Measurements from ENCODE around the gene CSN1S1.
"Not testable (repeated sequence)": the region's sequence is repeated elsewhere in the genome, so short reads cannot be mapped to it uniquely, and the experiment has no call there.

The CSN1S1 gene

GRCh38 chr4:69930768-69931167 lies at the start of gene CSN1S1:
Gene CSN1S1 (plus strand): TSS chr4:69931068. CDS start chr4:69932556, 1,488 bp downstream.
- intact Hi-C loops (cut with DNase I): no loop called here
- no peak for DNase-seq

- DNase-seq: peak in 30 of 42 donors; percentile 10 to 70 (median 31)
- intact Hi-C loops (cut with DNase I): loop anchor here (5.0 kb wide), 1 partner anchor 189 kb away; no protein-coding TSS in a partner anchor
Measured at GRCh38 chr4:69881173-69881773, 49.6 kb upstream of the CSN1S1 start.

- DNase-seq: no peak
- intact Hi-C loops (cut with DNase I): loop anchor here (5.0 kb wide), 1 partner anchor 190 kb away; no protein-coding TSS in a partner anchor
Measured at GRCh38 chr4:69882150-69882549, 48.7 kb upstream of the CSN1S1 start.

- intact Hi-C loops (cut with DNase I): no loop called here
- no peak for DNase-seq
Measured at GRCh38 chr4:69888336-69888735, 42.5 kb upstream of the CSN1S1 start.

GRCh38 chr4:69894186-69894585 lies 36.7 kb upstream of the CSN1S1 start:
- intact Hi-C loops (cut with DNase I): no loop called here
- DNase-seq: no peak

GRCh38 chr4:69894721-69895120 lies 36.1 kb upstream of the CSN1S1 start:
- intact Hi-C loops (cut with DNase I): no loop called here
- peak in 9 of 42 donors; percentile 11 to 68 (median 32) for DNase-seq

GRCh38 chr4:69896530-69897116 lies 34.2 kb upstream of the CSN1S1 start:
- no peak for DNase-seq
- intact Hi-C loops (cut with DNase I): no loop called here

GRCh38 chr4:69907151-69907550 lies 23.7 kb upstream of the CSN1S1 start:
- intact Hi-C loops (cut with DNase I): no loop called here
- DNase-seq: no peak

GRCh38 chr4:69909195-69909594 lies 21.7 kb upstream of the CSN1S1 start:
- intact Hi-C loops (cut with DNase I): no loop called here

GRCh38 chr4:69910016-69910782 lies 20.7 kb upstream of the CSN1S1 start:
- intact Hi-C loops (cut with DNase I): no loop called here
- no peak for DNase-seq

More at GRCh38 chr4:69909195-69909594, 21.7 kb upstream of the CSN1S1 start:
- DNase-seq: no peak

GRCh38 chr4:69920874-69921273 lies 10.0 kb upstream of the CSN1S1 start:
- intact Hi-C loops (cut with DNase I): no loop called here
- DNase-seq: no peak

GRCh38 chr4:69923782-69924410 lies 7.0 kb upstream of the CSN1S1 start:
- intact Hi-C loops (cut with DNase I): not testable (repeated sequence)

GRCh38 chr4:69934150-69934549 lies 3.3 kb downstream of the CSN1S1 start:
- DNase-seq: no peak

More at GRCh38 chr4:69923782-69924410, 7.0 kb upstream of the CSN1S1 start:
- not testable (repeated sequence) for DNase-seq

GRCh38 chr4:69936566-69936965 lies 5.7 kb downstream of the CSN1S1 start:
- intact Hi-C loops (cut with DNase I): no loop called here
- no peak for DNase-seq

More at GRCh38 chr4:69934150-69934549, 3.3 kb downstream of the CSN1S1 start:
- intact Hi-C loops (cut with DNase I): no loop called here

GRCh38 chr4:69951602-69952001 lies 20.7 kb downstream of the CSN1S1 start:
- DNase-seq: no peak
- intact Hi-C loops (cut with DNase I): no loop called here

- DNase-seq: no peak
- intact Hi-C loops (cut with DNase I): no loop called here
Measured at GRCh38 chr4:69957209-69957608, 26.3 kb downstream of the CSN1S1 start.

GRCh38 chr4:69965628-69966027 lies 34.8 kb downstream of the CSN1S1 start, which contains the start of gene CSN2:
Gene CSN2 (minus strand): TSS chr4:69965728. CDS start chr4:69960995, 4,733 bp downstream.
- no peak for DNase-seq
- intact Hi-C loops (cut with DNase I): no loop called here

GRCh38 chr4:69970071-69970470 lies 39.2 kb downstream of the CSN1S1 start:
- intact Hi-C loops (cut with DNase I): no loop called here
- no peak for DNase-seq

GRCh38 chr4:69974631-69975030 lies 43.8 kb downstream of the CSN1S1 start:
- intact Hi-C loops (cut with DNase I): no loop called here

GRCh38 chr4:69977582-69977981 lies 46.7 kb downstream of the CSN1S1 start:
- no peak for DNase-seq
- intact Hi-C loops (cut with DNase I): no loop called here

More at GRCh38 chr4:69974631-69975030, 43.8 kb downstream of the CSN1S1 start:
- no peak for DNase-seq

All from head of caudate nucleus (tissue), 42 donors.